Measurements from ENCODE around the gene UVRAG. TPM values are rescaled to one million over a fixed set of nuclear protein-coding genes. Genes with fewer than 3 reads are reported as not detected.

Gene UVRAG
- total RNA-seq, 1 donor from 2014 or later, result 31.0 TPM

GRCh38 chr11:75946531-75947530 is 131.8 kb downstream of the UVRAG start:
- no peak for DNase-seq
- H3K4me3 ChIP-seq, result no peak overlapping the region
- no peaks in the 10 kb centered on the region for H3K9me3 ChIP-seq
- TF ChIP-seq CTCF (IDR thresholded peaks at IDR 0.05), result no peak
- H3K27ac ChIP-seq, result peak overlapping the region; percentile 9
- peak; percentile 25 for ATAC-seq
- intact Hi-C loops (cut with DNase I), result no loop called here
- peaks cover 20% of the 10 kb centered on the region for H3K4me1 ChIP-seq
- H3K27me3 ChIP-seq, result no peaks in the 10 kb centered on the region
- H3K36me3 ChIP-seq, result no peaks in the 10 kb centered on the region

GRCh38 chr11:75949023-75949672 is 134.1 kb downstream of the UVRAG start:
- intact Hi-C loops (cut with DNase I), result no loop called here
- TF ChIP-seq CTCF (IDR thresholded peaks at IDR 0.05), result no peak
- H3K4me3 ChIP-seq, result no peak overlapping the region
- H3K36me3 ChIP-seq, result no peaks in the 10 kb centered on the region
- no peaks in the 10 kb centered on the region for H3K27me3 ChIP-seq
- H3K9me3 ChIP-seq, result no peaks in the 10 kb centered on the region
- no peak for ATAC-seq
- DNase-seq, result no peak
- peaks cover 20% of the 10 kb centered on the region for H3K4me1 ChIP-seq
- no peak overlapping the region for H3K27ac ChIP-seq

GRCh38 chr11:75950141-75950540 is 135.1 kb downstream of the UVRAG start:
- DNase-seq (no peak), ATAC-seq (no peak)

GRCh38 chr11:75954039-75954438 is 139.0 kb downstream of the UVRAG start:
- ATAC-seq (no peak), DNase-seq (no peak)
- intact Hi-C loops (cut with DNase I), result no loop called here
- no peaks in the 10 kb centered on the region for H3K36me3 ChIP-seq
- no peaks in the 10 kb centered on the region for H3K4me1 ChIP-seq
- no peaks in the 10 kb centered on the region for H3K27me3 ChIP-seq
- H3K9me3 ChIP-seq, result no peaks in the 10 kb centered on the region
- H3K27ac ChIP-seq, result no peak overlapping the region
- TF ChIP-seq CTCF (IDR thresholded peaks at IDR 0.05), result no peak
- H3K4me3 ChIP-seq, result no peak overlapping the region

More at GRCh38 chr11:75950141-75950540, 135.1 kb downstream of the UVRAG start:
- peaks cover 20% of the 10 kb centered on the region for H3K4me1 ChIP-seq
- no peaks in the 10 kb centered on the region for H3K36me3 ChIP-seq
- intact Hi-C loops (cut with DNase I), result no loop called here
- H3K4me3 ChIP-seq, result no peak overlapping the region
- no peaks in the 10 kb centered on the region for H3K27me3 ChIP-seq
- H3K9me3 ChIP-seq, result no peaks in the 10 kb centered on the region
- TF ChIP-seq CTCF (IDR thresholded peaks at IDR 0.05), result no peak
- H3K27ac ChIP-seq, result no peak overlapping the region

GRCh38 chr11:75955443-75955842 is 140.4 kb downstream of the UVRAG start:
- DNase-seq, result no peak

More at GRCh38 chr11:75955443-75955842, 140.4 kb downstream of the UVRAG start:
- no peak for ATAC-seq
- H3K9me3 ChIP-seq, result no peaks in the 10 kb centered on the region
- no peak for TF ChIP-seq CTCF (IDR thresholded peaks at IDR 0.05)
- no peaks in the 10 kb centered on the region for H3K36me3 ChIP-seq
- intact Hi-C loops (cut with DNase I), result no loop called here
- no peaks in the 10 kb centered on the region for H3K4me1 ChIP-seq
- no peaks in the 10 kb centered on the region for H3K27me3 ChIP-seq
- no peak overlapping the region for H3K27ac ChIP-seq
- no peak overlapping the region for H3K4me3 ChIP-seq
